KMS-11 (cell line): Measurements from ENCODE around the gene IGSF5.

Source experiments
- H2AFZ ChIP-seq: fragments of 200-600 bp; sonication (generic); 2 replicates; pipeline ENCODE4 v1.6.1; 2016; ENCODE audit warnings: antibody characterized with exemption, mixed run types, low read depth
- H3K27ac ChIP-seq: fragments of 200-600 bp; sonication (generic); 2 replicates; pipeline ENCODE4 v1.6.1; 2016; ENCODE audit warnings: mild to moderate bottlenecking, mixed run types
- H3K27me3 ChIP-seq: fragments of 200-600 bp; sonication (generic); 2 replicates; pipeline ENCODE4 v1.6.1; 2017; ENCODE audit warnings: mild to moderate bottlenecking, low read depth, mixed run types, moderate library complexity; ENCODE audit not compliant: insufficient read depth
- H3K36me3 ChIP-seq: fragments of 200-600 bp; sonication (generic); 2 replicates; pipeline ENCODE4 v1.6.1; 2017; ENCODE audit warnings: mild to moderate bottlenecking, mixed run types; ENCODE audit not compliant: insufficient read depth
- H3K4me1 ChIP-seq: fragments of 200-600 bp; sonication (generic); 2 replicates; pipeline ENCODE4 v1.6.1; 2016; ENCODE audit warnings: mild to moderate bottlenecking, low read depth, mixed run types; ENCODE audit not compliant: poor library complexity, severe bottlenecking
- H3K4me2 ChIP-seq: fragments of 200-600 bp; sonication (generic); 2 replicates; pipeline ENCODE4 v1.7.0; 2016; ENCODE audit warnings: mild to moderate bottlenecking, mixed run types
- H3K4me3 ChIP-seq: fragments of 200-600 bp; sonication (generic); IDR thresholded peaks from 2 replicates; pipeline ENCODE4 v1.6.1; 2017; ENCODE audit warnings: low read depth, low read length, mixed read lengths; ENCODE audit not compliant: insufficient read depth
- H3K79me2 ChIP-seq: fragments of 200-600 bp; sonication (generic); 2 replicates; pipeline ENCODE4 v1.6.1; 2016; ENCODE audit warnings: low read depth, mixed run types; ENCODE audit not compliant: insufficient read depth
- H3K9ac ChIP-seq: fragments of 200-600 bp; sonication (generic); 2 replicates; pipeline ENCODE4 v1.6.1; 2016; ENCODE audit warnings: mild to moderate bottlenecking, mixed run types
- H4K20me1 ChIP-seq: fragments of 200-600 bp; sonication (generic); 2 replicates; pipeline ENCODE4 v1.6.1; 2016; ENCODE audit warnings: mild to moderate bottlenecking, mixed run types; ENCODE audit not compliant: insufficient read depth
- CTCF ChIP-seq: fragments of 200-600 bp; sonication (generic); conservative IDR thresholded peaks from 2 replicates; pipeline ENCODE4 v1.6.1; 2017; ENCODE audit warnings: low read depth, mild to moderate bottlenecking, antibody characterized with exemption, low read length, moderate library complexity, mixed read lengths

Gene IGSF5

GRCh38 chr21:39727401-39728120 lies 17.4 kb upstream of the IGSF5 start:
- Histone ChIP-seq H3K27ac (no peak overlapping the region), H3K4me3 (no peak overlapping the region), H3K79me2 (no peaks in the 10 kb centered on the region), H4K20me1 (no peaks in the 10 kb centered on the region), H3K4me1 (no peaks in the 10 kb centered on the region), H3K27me3 (no peaks in the 10 kb centered on the region), H2AFZ (no peak overlapping the region), H3K9ac (no peak overlapping the region), H3K36me3 (no peaks in the 10 kb centered on the region), H3K4me2 (no peak overlapping the region)
- no peak for TF ChIP-seq CTCF

- H3K27ac ChIP-seq, result no peak overlapping the region
- no peaks in the 10 kb centered on the region for H3K36me3 ChIP-seq
- H3K27me3 ChIP-seq, result no peaks in the 10 kb centered on the region
- H4K20me1 ChIP-seq, result no peaks in the 10 kb centered on the region
- H3K4me1 ChIP-seq, result no peaks in the 10 kb centered on the region
- no peak overlapping the region for H3K4me3 ChIP-seq
- no peak overlapping the region for H3K4me2 ChIP-seq
- no peak for TF ChIP-seq CTCF
- H3K9ac ChIP-seq, result no peak overlapping the region
- no peaks in the 10 kb centered on the region for H3K79me2 ChIP-seq
- H2AFZ ChIP-seq, result no peak overlapping the region
These were observed 16.6 kb upstream of the IGSF5 start for GRCh38 chr21:39728341-39728740.

- no peaks in the 10 kb centered on the region for H3K79me2 ChIP-seq
- no peaks in the 10 kb centered on the region for H3K4me1 ChIP-seq
- no peak overlapping the region for H2AFZ ChIP-seq
- no peak overlapping the region for H3K27ac ChIP-seq
- no peaks in the 10 kb centered on the region for H3K36me3 ChIP-seq
- no peaks in the 10 kb centered on the region for H4K20me1 ChIP-seq
- no peak overlapping the region for H3K4me3 ChIP-seq
- H3K9ac ChIP-seq, result no peak overlapping the region
- no peak overlapping the region for H3K4me2 ChIP-seq
- no peaks in the 10 kb centered on the region for H3K27me3 ChIP-seq
- no peak for TF ChIP-seq CTCF
These were observed 14.4 kb upstream of the IGSF5 start for GRCh38 chr21:39730418-39731157.

DNA sequence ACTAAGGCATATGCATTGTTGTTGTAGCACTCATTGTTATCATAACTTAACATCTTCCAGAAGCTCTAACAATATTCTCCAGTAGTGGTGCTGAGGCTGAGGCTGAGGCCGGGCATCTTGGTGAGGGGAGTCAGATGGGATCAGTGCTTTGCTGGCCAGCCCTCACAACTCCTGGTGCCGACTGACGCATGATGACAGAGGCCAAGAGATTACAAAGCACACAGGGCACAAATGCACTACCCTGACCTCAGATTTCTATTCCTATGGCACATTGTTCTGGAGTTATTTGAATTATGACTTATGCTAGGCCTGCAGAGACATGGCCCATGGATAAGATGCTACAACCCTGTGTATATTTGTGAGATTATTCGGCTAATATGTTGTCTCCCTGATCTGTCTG lies 8.3 kb upstream of the IGSF5 start:
- no peak overlapping the region for H3K9ac ChIP-seq
- H4K20me1 ChIP-seq, result no peaks in the 10 kb centered on the region
- no peak overlapping the region for H2AFZ ChIP-seq
- no peaks in the 10 kb centered on the region for H3K4me1 ChIP-seq
- no peak overlapping the region for H3K27ac ChIP-seq
- no peaks in the 10 kb centered on the region for H3K79me2 ChIP-seq
- H3K4me2 ChIP-seq, result no peak overlapping the region
- H3K4me3 ChIP-seq, result no peak overlapping the region
- no peaks in the 10 kb centered on the region for H3K27me3 ChIP-seq
- no peak for TF ChIP-seq CTCF
- H3K36me3 ChIP-seq, result no peaks in the 10 kb centered on the region
